Measurements from ENCODE around the gene SNAI3.

SNAI3 gene

GRCh38 chr16:88690341-88691128 lies 4.2 kb upstream of the SNAI3 start:
- no peak overlapping the region for H3K4me3 ChIP-seq (ENCODE audit: low read length)
- DNase-seq (ENCODE audit: low read depth), result no peak
- TF ChIP-seq CTCF (IDR thresholded peaks at IDR 0.05; ENCODE audit: insufficient read depth, low read depth, low read length, missing control alignments), result no peak

GRCh38 chr16:88688013-88688778 lies 1.9 kb upstream of the SNAI3 start:
- DNase-seq (ENCODE audit: low read depth), result peak; percentile 66
- no peak for TF ChIP-seq CTCF (IDR thresholded peaks at IDR 0.05; ENCODE audit: insufficient read depth, low read depth, low read length, missing control alignments)
- H3K4me3 ChIP-seq (ENCODE audit: low read length), result no peak overlapping the region

GRCh38 chr16:88687676-88688012 lies 1.3 kb upstream of the SNAI3 start:
- TF ChIP-seq CTCF (IDR thresholded peaks at IDR 0.05; ENCODE audit: insufficient read depth, low read depth, low read length, missing control alignments), result no peak
- H3K4me3 ChIP-seq (ENCODE audit: low read length), result no peak overlapping the region
- no peak for DNase-seq (ENCODE audit: low read depth)

GRCh38 chr16:88687254-88687576 lies 908 bp upstream of the SNAI3 start:
- no peak overlapping the region for H3K4me3 ChIP-seq (ENCODE audit: low read length)
- TF ChIP-seq CTCF (IDR thresholded peaks at IDR 0.05; ENCODE audit: insufficient read depth, low read depth, low read length, missing control alignments), result no peak
- no peak for DNase-seq (ENCODE audit: low read depth)

- TF ChIP-seq CTCF (IDR thresholded peaks at IDR 0.05; ENCODE audit: insufficient read depth, low read depth, low read length, missing control alignments), result no peak
- peak; percentile 36 for DNase-seq (ENCODE audit: low read depth)
- peak overlapping the region; percentile 46 for H3K4me3 ChIP-seq (ENCODE audit: low read length)
Observed at GRCh38 chr16:88686062-88686438, 257 bp downstream of the SNAI3 start.

GRCh38 chr16:88685156-88686061 lies 898 bp downstream of the SNAI3 start:
- H3K4me3 ChIP-seq (ENCODE audit: low read length), result peak overlapping the region; percentile 46
- peak; percentile 70 for TF ChIP-seq CTCF (IDR thresholded peaks at IDR 0.05; ENCODE audit: insufficient read depth, low read depth, low read length, missing control alignments)
- DNase-seq (ENCODE audit: low read depth), result peak; percentile 67
